Activated CD8-positive, alpha-beta memory T cell treated with anti-CD3 and anti-CD28 coated beads for 4 hours (primary cell): ENCODE measurements around the gene CLN3.
"Not testable (repeated sequence)": the region's sequence is repeated elsewhere in the genome, so short reads cannot be mapped to it uniquely, and the experiment has no call there.

Experiments
- DNase-seq, 2 donors: peaks; one replicate each; pipeline ENCODE4 v3.0.0-alpha.2; 2020; ENCODE audit warnings: low read depth in 2 of 2

CLN3 gene

DNA sequence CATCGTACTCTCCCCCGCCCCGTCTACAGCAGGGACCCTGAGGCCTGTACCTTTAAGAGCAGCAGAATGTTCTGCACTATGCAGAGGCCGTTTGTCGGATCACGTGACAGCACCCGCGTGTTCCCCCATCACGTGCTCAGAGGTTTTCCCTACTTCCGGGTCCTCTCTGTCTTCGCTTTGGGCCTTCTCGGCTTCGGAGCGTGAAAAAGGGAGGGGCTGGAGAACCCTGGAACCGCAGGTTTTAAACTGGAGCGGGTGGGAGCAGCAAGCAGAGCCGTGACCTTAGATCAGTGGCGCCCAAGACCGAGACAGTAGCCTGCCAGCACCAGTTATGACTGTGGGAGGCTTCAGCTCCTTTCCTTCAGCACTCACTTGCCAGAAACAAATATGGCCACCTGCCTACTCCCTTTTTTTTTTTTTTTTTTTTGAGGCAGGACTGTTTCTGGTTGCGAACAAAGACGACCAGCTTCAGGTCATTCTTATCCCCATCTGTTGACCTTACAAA, at the start of gene CLN3:
TSS of gene CLN3 (minus strand) at position 105 of the 505 bp plus-strand sequence. CDS start 315 bp downstream, outside the sequence.
- peak; percentile 72 to 80 for DNase-seq

GRCh38 chr16:28540346-28540745, 48.5 kb upstream of the CLN3 start:
- no peak for DNase-seq

- no peak for DNase-seq
These were observed 47.1 kb upstream of the CLN3 start, which contains the start of gene NUPR1 for GRCh38 chr16:28538733-28539596. Gene NUPR1 (minus strand): TSS chr16:28538974. CDS start chr16:28538907, 67 bp downstream.

DNA sequence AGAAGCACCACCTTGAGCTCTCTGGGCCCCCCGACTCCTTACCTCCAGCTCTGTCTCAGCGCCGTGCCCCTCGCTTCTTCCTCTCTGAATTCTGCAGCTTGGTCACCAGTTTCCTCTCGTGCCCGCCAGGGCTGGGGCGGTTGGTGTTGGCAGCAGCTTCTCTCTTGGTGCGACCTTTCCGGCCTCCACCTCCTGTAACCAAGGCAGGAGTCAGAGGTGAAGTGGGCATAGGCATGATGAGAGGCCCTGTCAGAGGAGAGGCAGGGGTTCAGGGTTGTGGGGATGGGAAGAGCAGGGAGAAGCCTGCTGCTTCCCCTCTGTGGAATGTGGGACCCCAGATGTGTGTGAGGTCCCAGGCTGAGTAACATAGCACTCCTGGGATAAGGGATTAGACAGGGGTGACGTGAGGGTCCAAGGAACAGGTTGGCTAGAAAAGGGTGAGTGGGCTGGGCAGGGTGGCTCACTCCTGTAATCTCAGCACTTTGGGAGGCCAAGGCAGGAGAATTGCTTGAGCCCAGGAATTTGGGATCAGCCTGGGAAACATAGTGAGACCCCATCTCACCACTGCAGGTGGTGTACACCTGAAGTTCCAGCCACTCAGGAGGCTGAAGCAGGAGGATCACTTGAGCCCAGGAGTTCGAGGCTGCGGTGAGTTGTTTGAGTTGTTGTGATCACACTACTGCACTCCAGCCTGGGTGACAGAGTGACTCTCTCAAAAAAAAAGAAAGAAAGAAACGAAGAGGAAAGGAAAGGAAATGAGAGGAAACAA, 46.3 kb upstream of the CLN3 start:
- no peak for DNase-seq

GRCh38 chr16:28537076-28537475, 45.2 kb upstream of the CLN3 start:
- DNase-seq: no peak

DNA sequence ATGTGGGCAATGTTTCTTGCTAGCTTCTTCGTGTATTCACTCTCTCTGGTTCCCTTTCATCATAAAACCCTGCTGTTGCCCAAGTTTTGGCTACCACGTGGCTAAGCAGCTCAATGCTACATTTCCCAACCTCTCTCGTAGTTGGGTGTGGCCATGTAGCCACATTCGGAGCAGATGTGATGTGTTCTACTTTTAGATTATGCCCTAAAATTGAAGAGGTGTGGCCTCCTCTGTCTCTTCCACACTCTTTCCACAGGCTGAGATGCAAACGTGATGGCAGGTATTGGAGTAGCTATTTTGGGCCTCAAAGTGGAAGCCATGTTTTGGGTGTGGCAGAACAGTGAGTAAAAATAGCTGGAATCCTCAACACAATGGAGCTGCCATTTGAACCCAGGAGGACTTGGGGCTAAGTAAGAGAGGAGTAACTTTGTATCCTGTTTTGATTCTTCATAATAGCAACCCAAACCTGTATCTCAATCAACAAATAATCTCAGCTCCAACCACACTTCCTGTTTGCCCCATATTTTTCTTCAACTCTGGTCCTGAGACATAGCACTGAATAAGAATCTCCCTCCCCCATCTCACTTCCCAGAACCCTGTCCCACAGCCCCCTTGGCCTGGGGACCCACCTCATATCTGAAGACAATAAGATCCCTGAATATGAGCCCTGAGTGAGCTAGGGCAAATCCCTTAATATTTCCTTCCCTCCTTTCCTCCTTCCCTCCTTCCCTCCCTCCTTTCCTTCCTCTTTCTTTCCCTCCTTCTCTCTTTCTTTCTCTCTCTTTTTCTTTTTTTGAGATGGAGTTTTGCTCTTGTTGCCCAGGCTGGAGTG, 42.9 kb upstream of the CLN3 start:
- no peak for DNase-seq

GRCh38 chr16:28532940-28533647, 41.2 kb upstream of the CLN3 start:
- DNase-seq: no peak

DNA sequence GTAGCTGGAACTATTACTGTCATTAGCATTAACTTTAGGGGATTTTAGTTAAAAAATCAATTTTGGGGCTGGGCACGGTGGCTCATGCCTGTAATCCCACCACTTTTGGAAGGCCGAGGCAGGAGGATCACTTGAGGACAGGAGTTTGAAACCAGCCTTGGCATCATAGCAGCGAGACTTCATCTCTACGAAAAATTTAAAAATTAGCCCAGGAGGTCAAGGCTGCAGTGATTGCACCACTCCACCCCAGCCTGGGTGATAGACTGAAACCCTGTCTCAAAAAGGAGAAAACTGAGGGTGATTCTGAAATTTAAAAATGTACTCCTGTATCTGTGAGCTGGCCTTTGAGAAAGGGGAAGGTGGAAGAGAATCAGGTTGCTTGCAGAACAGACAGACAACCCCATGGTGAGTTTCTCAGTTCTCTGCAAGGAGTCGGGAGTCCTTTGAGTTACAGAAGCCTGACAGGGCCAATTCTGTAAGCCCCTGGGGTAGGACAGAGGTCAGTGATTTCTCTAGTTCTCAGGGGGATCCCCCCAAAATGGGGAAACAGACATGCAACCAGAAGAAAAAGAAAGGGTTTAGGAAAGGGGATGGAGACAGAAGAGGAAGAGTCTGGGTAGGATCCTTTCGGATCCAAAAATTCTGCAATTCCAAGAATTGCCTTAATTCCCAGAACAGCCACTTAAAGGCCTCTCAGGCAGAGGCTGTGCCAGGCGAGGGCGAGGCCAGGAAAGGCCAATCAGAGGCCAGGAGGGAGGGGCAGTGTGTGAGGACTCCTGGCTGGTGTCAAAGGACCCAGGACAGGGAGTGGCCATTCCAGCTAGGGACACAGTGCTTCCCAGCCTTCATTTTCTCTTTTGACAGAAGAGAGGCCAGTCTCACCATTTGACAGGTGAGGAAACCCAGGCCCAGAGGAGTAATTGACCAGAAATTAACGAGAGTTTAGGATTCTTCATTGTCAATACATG, 40.2 kb upstream of the CLN3 start:
- DNase-seq: no peak

DNA sequence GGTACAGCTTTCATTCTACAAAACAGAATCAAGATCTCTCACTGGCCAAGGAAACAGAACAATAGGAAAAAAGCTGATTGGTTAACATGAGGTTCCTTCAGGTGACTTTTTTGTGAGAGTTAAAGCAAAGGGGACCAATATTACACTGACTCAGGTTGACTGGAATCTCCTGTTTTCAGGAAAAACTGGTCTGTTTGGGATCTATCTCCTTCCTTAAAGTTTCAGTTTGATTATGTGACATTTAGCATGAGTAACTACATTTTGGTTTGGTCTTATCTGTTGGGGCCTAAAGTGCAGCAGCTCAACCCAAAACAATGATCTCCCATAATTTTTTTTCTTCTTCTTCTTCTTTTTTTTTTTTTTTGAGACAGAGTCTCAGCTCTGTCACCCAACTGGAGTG, 37.2 kb upstream of the CLN3 start:
- no peak for DNase-seq

- DNase-seq: no peak
These were observed 36.6 kb upstream of the CLN3 start for GRCh38 chr16:28528463-28528867.

- DNase-seq: no peak
These were observed 36.1 kb upstream of the CLN3 start for GRCh38 chr16:28527985-28528384.

GRCh38 chr16:28527100-28527785, 35.4 kb upstream of the CLN3 start:
- DNase-seq: not testable (repeated sequence)

DNA sequence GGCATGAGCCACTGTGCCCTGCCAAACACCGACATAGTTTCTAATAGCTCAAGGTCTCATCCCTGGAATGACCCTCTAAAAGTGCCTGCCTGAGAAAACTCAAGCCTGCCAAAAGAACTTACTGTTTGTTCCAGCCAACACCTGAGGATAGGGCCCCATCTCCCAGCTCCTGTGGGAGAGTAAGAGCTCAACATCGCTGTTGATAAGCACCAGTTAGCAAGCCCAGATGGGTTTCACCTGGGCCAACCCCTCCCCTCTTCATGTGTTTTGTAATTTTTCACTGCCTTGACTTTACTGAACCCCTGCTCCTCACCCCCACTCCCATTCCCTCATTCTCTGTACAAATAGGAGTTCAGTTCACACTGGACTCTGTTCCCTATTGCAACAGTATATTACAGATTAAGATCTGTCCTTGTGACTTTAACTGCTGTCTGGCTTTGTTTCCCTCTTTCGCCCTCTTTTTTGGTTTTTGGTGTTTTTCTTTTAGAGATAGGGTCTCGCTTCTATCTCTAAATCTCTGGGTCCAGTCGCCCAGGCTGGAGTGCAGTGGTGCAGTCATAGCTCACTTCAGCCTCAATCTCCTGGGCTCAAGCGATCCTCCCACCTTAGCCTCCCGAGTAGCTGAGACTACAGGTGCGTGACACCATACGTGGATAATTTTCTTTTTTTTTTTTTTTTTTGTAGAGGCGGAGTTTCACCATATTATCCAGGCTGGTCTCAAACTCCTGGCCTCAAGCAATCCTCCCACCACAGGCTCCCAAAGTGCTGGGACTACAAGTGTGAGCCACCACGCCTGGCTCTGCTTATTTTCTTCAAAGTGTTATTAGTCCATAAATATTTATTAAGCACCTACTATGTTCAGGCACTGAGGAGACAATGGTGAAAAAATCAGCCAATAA, 34.6 kb upstream of the CLN3 start:
- DNase-seq: no peak

- DNase-seq: no peak
These were observed 32.9 kb upstream of the CLN3 start for GRCh38 chr16:28524681-28525171.

GRCh38 chr16:28522792-28523191, 30.9 kb upstream of the CLN3 start:
- no peak for DNase-seq

GRCh38 chr16:28521436-28521835, 29.6 kb upstream of the CLN3 start:
- no peak for DNase-seq

- DNase-seq: no peak
These were observed 28.8 kb upstream of the CLN3 start for GRCh38 chr16:28520672-28521071.

DNA sequence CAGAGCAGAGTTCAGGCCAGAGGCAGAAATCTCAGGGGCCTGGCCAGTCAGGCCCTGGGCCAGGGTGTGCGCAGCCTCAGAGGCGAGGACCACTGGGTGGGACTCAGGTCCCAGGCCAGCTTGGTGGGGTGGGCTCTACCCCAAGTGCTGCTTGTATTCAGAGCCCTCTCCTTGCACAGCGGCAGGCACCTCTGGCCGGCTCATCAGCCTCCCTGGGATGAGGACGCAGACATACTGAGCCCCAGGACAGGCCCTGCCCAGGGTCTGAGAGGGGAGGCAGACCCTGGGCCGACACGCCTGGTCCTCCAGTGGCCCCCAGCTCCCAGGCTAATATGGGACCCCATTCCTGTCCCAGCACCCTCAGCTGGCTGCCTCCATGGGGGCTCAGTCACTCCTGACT, 22.4 kb upstream of the CLN3 start:
- no peak for DNase-seq
